ENCODE data around the gene MSH3.
"Not testable (repeated sequence)": the region's sequence is repeated elsewhere in the genome, so short reads cannot be mapped to it uniquely, and the experiment has no call there.

MSH3 gene

DNA sequence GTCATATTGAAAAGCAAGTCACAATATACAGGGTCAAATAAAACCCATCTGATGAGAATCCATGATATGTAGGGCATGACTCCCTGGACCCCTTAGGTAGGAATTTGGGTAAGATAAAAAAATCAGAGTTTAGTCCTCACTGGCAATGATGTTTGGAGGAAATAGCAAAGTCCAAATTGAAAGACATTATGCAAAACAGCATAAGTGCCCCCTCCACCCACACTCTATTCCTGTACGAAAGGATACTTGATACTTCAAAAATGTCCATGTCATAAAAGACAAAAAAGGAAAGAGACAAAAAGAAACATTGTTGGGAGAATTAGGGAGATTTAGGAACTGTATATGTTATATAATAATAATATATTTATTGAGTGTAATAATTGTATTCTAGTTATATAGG is 209.7 kb downstream of the MSH3 start:
- DNase-seq, result no peak

DNA sequence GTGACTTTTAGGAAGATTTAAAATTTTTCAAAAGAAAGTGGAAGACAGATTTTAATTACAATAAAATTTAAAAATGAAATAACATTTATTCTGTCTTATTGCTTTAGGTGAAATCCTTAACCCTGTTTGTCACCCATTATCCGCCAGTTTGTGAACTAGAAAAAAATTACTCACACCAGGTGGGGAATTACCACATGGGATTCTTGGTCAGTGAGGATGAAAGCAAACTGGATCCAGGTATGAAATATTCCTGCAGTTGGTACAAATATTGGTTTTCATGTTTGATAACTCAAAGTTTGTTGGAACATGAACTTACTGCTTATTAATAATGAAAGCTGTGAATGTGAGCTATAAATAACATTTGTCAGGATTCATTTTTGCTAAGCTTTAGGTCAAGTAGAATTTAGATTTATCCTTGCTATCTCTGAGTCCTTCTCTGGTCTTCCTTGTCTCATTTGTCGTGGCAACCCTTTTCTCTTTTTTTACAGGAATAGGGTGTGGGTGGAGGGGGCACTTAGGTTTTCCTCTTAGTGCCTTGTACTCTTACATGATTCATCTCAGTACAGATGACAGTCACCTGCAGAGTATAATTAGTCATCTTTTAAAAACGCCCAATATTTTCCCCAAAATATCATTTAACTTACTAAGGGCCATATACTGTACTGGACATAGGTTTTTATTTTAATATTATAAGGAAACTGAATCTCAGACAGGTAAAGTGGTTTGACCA is 210.4 kb downstream of the MSH3 start:
- DNase-seq, result no peak

DNA sequence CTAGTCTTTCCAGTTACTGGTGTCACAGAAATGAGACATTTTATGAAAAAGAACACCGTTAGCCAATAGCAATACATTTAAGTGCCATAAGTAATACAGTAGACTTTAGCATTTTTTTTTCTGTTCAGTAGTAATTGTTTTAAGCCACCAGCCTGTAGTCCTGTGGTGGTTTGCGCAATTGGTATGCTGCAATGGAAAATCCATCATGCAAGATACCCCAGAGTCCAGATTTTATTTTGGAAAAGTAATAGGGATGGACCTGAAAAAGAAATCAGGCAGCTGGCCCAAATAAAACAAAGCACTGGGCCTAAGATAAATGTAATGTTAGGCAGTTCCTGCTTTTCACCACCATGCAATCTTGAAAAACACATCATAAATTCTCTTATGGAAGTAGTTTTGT is 211.1 kb downstream of the MSH3 start:
- no peak for DNase-seq

DNA sequence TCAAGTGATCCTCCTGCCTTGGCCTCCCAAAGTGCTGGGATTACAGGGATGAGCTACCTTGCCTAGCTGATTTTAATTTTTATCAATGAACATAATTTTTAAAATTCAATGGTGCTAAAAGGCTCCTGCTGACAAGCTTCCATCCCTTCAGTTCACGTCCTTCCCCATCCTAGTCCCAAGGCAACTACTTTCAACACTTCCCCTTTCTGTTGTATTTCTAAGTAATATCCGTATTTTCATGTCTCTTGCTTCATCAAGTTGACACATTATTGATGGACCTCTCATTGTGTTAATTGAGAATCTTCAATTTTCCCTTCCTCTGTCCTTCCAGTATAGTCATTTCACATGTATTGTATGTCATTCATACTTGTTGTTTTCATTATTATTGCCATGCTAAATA is 211.9 kb downstream of the MSH3 start:
- no peak for DNase-seq

DNA sequence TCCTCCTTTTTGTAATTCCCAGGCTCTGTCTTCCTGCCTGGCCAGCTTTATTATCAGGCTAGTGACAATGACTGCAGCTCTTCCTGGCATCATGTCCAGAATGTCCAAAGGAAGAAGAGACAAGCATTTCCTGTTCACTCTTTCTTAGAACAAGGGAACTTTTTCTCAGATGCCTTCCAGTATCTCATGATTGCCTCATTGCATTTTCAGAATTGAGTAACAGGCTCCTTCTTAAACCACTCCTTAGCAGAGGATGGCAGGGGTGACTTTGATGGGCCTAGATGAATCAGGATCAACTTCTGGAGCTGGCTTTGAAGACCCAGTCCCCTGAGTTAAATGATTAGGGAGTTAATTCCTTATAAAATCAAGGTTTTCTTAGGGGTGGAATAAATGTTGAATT is 212.8 kb downstream of the MSH3 start:
- no peak for DNase-seq

DNA sequence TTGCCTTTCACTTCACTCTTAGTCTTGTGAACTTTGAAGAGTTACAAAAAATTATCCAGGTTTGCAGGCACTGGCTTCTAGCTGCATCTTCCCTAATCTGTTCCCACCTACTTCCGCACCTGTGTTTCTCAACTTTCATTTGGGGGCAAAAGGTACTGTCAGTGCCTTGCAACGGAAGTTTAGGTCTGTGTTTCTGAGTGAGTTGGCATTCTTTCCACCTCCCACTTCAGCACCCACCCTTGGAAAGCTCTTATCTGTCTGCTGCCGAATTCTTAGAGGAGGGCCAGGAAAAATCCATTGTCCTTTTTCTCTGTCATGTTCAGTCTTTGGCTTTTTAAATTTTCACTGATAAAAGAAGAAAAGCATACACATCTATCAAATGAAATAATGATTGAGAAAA is 216.0 kb downstream of the MSH3 start:
- DNase-seq, result no peak

DNA sequence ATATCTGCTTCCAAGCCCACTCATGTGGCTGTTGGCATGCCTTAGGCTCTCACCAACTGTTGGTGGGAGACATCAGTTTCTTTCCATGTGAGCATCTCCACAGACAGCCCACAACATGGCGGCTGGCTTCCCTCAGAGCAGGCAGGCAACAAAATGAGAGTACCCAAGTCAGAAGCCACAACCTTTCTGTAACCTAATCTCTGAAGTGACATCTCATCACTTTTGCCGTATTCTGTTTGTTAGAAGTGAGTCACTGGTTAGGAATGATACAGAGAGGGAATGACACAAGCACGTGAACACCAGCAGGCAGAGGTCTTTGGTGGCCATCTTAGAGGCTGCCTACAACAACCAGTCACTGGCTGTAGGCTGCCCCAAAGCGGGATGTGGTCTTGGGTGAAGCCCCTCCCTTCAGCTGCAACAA is 217.1 kb downstream of the MSH3 start:
- DNase-seq, result no peak

DNA sequence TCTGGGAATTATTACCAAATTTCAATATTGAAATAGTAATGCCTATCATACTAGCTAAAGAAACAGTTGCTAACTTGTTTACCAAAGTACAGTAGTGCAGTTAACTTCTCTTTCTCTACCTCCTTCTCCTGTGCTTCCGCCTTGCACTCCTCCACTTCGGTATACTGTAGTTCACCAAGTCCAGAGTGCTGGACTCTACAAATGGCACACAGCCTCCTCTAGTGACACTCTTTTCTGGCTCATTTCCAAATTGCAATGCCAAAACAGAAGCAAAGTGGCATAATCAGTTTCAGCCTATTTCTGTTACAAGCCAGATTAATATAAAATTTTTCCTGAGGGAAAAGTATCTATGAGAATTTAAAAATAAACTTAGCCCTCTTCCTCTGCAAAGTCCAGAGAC is 219.7 kb downstream of the MSH3 start:
- DNase-seq, result no peak

DNA sequence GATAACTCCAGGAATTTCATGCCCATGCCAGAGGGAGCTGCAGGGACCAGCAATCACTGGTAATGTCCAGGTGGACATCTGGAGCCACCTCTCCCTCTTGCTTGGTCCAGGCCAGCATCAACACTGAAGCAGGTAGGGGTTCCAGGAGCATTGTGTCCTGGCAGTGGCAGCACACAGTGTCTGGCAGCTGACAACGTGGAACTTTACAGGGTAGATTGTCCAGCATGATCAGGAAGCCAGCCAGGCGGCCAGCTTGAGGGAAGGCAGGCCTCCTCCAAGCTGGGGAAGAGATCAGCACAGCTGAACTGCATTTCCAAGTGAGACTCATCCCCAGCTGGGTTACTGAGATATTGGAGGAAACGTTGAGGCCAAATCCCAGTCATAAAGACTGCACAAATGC is 223.1 kb downstream of the MSH3 start:
- no peak for DNase-seq

DNA sequence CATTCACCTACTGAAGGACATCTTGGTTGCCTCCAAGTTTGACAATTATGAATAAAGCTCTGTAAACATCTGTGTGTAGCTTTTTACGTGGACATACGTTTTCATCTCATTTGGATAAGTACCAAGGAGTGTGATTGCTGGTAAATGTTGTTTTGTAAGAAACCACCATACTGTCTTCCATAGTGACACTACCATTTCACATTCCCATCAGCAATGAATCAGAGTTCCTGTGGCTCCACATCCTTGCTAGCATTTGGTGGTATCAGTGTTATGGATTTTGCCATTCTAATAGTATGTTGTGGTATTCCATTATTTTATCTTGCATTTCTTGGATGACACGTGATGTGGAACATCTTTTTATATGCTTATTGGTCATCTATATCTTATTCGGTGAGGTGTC is 227.3 kb downstream of the MSH3 start:
- no peak for DNase-seq

DNA sequence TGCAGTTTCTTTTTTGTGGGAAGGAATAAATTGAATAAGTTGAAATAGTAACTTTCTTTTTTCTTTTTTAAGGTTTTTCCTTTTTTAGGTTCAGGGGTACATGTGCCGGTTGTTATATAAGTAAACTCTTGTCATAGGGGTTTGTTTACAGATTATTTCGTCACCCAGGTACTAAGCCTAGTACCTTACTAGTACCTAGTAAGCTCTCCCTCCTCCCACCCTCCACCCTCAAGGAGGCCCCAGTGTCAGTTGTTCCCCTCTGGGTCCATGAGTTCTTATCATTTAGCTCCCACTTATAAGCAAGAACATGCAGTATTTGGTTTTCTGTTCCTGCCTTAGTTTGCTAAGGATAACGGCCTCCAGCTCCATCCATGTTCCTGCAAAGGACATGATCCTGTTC is 228.9 kb downstream of the MSH3 start:
- not testable (repeated sequence) for DNase-seq

DNA sequence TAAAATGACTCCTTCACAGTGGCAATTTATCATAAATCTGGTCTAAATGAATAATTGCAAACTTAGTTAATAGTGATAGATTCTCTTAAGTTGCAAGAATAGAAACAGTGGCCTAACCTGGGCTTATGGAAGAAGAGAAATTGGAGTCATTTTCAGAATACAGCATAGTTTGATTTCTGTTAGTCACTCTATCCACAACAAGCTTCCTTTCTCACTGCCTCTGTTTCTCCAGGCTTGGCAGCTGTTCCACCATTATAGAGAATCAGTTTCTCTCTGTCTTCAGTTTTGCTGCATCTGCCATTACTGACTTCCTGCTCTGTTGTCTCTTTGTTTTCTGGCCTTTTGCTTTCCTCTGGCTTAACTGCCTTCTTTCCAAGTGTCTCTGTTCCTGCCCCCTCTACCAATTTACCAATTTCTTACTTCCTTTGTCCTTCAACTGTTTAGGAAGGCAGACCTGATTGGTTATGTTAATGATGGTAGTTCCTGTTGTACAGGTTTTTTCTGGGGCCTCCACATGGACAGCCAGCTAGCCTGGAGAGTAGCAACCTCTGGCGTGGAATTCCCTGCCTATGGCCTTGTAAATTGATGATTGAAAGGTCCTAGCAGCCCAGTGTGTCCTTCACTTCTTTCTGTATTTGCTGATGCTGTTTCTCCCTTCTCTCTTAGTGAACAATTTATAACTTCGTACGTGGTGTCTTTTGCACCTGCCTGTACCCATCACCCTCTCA is 229.8 kb downstream of the MSH3 start:
- DNase-seq, result no peak

DNA sequence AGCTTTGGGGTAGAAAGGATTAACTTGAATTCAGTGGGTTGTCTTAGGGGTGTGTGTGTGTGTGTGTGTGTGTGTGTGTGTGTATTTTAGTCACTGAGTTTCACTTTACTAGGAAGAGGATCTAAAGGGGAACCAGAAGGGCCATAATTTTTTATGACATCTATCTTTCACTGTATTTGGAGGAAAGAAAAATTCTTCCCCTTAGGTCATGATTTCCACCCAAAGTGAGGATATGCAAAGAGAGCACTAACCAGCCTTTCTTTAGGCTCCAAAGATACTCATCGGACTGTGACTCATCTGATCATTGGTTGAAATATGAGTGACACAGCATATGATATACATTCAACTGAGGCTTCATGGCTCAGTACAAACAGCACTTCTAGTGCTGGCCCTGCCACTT is 230.5 kb downstream of the MSH3 start:
- DNase-seq, result no peak

DNA sequence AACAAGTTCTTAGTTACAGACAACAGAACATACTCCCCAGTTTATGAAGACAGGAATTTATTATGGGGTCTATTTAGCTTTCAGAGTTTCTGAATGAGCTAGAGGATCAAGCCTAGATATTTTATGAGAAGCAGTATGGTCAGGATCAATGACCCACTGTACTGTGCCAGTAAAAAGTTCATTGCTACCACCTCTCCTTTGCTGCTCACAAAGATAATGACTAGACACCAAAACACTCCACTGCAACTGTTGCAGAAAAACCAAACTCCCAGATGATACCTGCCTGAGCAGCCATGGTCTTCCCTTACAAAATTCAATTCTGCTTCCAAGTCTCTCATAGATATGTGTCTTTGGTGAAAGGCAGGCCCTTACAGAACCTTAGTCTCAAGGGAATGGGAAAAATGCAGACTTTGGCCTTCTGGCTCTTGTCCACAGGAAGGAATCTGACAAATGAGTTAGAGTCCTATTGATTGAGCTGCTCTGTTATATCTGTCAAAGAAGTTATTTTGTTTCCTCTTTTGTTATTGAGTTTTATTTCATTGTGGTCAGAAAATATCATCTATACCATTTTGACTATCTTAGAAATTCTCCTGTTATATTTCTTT is 231.0 kb downstream of the MSH3 start:
- no peak for DNase-seq

DNA sequence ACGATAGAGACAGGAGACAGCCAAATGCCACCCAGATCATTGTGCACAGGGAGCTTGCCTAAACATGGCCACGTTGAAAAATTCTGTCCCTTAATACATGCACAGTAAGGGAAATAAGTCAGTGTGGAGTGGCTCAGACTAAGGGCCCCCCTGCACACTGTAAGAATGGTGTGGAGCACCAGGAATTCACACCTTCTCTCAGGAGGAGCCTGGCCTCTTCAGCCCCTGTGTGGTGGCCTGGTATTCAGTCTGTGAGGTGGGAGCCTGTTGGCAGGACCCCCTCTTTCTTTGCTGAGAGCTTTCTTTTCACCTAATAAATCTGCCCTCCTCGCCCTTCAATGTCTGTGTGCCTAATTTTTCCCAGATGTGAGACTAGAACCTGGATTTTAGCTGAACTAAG is 239.6 kb downstream of the MSH3 start:
- no peak for DNase-seq

DNA sequence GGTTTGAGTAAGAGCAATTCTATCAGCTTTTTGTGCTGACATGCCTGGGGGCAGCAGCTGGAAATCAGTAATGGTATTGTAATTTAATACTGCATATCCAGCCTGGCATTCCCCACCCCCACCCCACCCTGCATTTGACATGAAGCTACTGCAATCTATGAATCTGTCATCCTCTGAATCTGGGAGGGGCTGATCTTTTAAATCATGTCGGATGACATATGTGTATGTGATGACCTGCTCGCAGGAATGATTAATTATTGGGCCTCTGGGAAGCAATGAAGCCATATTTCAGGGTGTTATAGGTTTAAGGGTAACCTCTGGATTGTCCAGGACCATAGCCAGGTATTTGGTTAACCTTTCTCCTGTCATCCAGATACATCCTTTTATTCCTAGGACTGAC is 241.1 kb downstream of the MSH3 start:
- no peak for DNase-seq

DNA sequence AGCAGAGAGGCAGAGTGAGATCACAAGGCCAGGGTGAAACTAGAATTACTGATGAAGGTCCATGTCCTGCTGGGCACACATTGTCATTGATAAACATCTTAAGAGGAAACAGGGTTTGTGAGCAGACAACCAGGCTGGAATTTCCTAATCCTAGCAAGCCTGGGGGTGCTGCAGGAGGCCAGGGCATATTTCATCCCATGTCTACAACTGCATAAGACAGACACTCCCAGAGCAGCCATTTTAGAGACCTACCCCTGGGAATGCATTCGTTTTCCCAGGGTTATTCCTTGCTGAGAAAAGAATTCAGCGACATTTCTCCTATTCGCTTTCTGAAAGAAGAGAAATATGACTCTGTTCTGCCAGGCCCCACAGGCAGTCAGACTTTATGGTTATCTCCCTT is 248.2 kb downstream of the MSH3 start:
- DNase-seq, result not testable (repeated sequence)

DNA sequence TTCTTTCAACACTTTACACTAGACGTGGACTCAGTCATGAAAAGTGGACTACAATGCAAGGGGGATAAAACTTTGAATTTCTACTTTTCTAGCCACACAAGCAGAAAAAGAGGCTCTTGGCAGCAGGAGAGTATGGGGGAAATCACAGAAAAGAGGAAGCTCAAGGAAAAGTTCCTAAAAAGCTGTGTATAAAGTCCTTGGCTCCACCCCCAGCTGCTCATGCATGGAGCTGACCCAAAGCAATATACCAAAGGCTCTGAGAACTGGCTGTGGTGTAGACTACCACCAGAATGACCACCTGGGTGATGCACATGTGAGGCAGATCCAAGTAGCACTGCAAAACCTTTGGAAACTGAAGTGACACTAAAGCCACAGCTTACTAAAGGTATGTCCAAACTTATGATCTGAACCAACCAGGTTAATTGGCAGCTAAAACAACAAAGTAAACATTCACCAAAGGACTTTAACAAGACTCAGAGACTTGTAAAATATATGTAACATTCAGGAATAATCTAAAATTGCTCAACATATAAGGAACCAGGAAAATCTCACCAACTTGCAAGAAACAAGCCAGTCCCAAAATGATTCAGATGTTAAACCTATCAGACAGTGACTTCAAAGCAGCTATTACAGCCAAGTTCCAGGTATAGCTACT is 250.2 kb downstream of the MSH3 start:
- no peak for DNase-seq

DNA sequence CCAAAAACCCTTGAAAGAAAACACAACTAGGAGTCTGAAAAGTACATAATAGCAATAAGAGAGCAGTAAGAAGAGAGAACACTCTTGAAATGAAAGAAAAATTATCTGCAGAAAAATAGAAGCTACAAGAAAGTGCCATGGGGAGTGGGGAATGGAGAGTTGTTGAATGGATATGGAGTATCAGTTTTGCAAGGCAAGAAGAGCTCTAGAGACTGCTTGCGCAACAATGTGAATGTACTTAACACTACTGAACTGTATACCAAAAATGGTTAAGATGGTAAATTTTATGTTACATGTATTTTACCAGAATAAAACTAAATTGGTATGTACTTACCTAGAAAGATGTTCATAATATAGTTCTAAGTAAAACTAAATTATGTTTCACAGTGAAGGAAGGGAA is 251.0 kb downstream of the MSH3 start:
- DNase-seq, result no peak

DNA sequence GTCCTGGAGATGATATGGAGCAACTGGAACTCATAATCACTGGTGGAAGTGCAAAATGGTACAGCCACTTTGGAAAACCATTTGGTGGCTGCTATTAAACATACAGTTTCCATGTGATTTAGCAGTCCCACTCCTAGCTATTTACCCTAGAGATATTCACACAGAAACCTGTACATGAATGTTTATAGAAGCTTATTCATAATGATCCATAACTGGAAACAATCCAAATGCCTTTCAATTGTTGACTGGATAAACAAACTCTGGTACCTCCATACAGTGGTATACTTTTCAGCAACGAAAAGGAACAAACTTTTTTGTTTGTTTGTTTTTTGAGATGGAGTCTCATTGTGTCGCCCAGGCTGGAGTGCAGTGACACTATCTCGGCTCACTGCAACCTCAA is 258.0 kb downstream of the MSH3 start:
- no peak for DNase-seq

DNA sequence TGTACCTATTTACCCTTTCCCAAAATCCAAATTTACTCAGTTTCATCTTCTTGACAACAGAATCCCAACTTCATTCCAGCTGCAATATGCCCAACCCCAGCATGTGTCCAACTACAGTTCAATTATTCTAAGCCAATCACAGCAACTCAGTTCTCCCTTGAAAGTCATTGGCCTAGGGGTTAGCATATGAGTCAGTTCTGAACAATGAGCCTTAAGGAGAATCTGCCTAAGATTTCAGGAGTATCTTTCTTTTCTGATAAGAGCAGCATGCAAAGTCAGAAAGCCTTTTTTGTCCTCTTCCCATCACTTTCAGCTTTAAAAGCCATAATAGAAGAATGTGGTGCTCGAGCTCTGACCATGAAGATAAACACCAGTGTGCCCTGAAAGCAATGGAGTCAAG is 261.3 kb downstream of the MSH3 start:
- no peak for DNase-seq

DNA sequence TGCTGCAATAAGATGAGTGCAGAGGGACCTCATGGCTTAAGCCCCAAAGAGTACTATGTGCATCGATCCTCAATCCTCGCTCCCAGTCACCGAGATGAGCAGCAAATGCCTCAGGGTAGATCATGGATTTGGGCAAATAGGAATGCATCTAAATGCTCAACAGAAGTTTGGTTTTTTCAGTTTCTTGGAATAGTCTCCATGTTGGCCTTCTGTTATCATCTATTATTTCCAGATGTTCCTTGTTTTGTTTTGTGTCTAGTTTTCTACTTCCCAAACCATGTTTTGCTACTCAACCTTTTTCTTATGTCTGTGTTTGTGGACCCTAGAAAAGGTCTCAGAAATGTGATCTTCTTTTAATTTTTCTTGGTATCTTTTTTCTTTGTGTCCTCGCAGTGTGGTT is 262.2 kb downstream of the MSH3 start:
- DNase-seq, result no peak

DNA sequence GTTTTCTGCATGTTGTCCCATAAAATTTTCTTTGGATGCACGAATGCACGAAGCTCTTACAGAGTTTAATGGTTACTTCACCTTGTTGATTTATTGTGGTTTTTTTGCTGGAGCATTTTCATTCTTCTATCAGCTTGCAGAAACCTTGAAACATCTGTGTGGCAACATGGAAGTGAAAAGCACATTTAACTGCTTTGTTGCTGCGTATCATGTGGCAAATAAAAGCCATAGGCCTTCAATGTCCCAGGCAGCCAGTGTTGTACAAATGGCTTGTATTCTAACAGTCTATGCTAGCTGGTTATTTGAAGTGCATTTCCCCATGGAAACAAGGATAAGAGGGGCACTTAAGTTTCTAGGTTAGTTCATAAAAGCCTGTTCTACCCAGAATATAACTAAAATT is 263.2 kb downstream of the MSH3 start:
- peak; percentile 18 for DNase-seq

DNA sequence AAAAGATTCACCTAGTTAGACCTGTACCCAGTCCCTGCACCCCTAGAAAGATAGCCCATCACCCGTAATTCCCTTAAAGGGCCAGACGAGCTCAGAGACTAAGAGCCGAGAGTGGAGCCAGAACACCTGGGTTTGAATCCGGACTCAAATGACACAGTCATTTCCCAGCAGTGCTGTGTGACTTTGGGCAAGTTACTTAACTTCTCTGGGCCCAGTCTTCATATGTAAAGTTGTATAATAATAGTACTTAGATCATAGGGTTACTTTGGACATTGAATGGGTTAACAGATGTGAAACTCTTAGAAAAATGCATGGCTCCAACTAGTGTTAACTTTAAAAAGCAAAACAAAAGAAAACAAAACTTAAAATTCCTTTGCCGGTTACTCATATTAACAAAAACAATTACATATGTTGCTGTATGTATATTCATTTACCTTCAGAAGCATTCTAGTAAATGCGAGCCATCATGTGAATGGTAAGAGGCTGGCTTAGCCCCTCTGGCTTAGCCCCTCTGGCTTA is 265.3 kb downstream of the MSH3 start:
- no peak for DNase-seq
